Bronchial epithelial cell (primary cell): ENCODE measurements around the gene UNC79. TPM values are rescaled to one million over a fixed set of nuclear protein-coding genes. Genes with fewer than 3 reads are reported as not detected.

Source experiments
- DNase-seq: peaks from one replicate; pipeline ENCODE4 v3.0.0-alpha.2; 2010; ENCODE audit warnings: low read depth
- FAIRE-seq: peaks from 2 replicates; lab custom pipeline; 2011; peaks lifted over from hg19 to GRCh38; lab: Jason Lieb, UNC
- H3K27me3 ChIP-seq: 2 replicates; pipeline ENCODE4 v1.5.1; 2011; ENCODE audit warnings: low read length; ENCODE audit not compliant: control insufficient read depth, insufficient read depth
- H3K36me3 ChIP-seq: 2 replicates; pipeline ENCODE4 v1.5.1; 2011; ENCODE audit warnings: low read length; ENCODE audit not compliant: control insufficient read depth, insufficient read depth
- H3K4me3 ChIP-seq: 2 replicates; pipeline ENCODE4 v1.5.1; 2011; ENCODE audit warnings: mild to moderate bottlenecking, low read depth, low read length, control low read depth
- total RNA-seq: library from RNA; depleted of rRNA; stranded (reverse); fragments of >200 nt; gene quantifications from 2 replicates; pipeline ENCODE4 v1.2.1, GENCODE V29; 2014
- TF ChIP-seq, protein P1 (sequence below): IDR thresholded peaks from 2 replicates; pipeline ENCODE4 v1.5.1; 2011; ENCODE audit warnings: mild to moderate bottlenecking, moderate library complexity, low read length, control low read depth, inconsistent platforms; ENCODE audit not compliant: insufficient read depth, severe bottlenecking

The UNC79 gene
- total RNA-seq, 1 donor from 2014 or later: under 0.01 TPM

DNA sequence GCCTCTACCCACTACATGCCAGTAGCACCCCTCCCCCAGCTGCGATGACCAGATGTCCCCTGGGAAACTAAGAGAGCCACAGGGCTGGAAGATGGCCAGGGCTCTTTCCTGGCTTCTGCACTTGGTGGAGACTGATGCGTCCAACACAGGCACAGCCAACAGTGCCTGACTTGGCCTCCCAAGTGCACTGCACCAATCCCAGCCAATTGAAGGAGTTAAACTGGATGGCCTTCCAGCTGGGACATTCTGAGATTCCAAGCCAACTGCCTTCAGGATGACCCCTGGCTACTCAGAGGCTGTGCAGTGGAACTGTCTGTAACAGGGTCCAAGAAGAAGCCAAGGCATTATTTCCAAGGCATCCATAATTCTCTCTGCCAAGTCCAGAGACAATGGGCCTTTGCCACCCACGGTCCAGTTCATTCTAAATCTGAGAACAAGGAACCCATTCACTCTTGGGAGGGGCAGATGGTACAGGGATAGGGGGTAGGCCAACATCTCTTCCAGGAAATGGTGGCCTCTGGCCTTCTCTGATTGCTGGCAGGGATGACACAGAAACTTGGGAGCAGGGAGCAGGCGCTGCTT lies 322.3 kb downstream of the UNC79 start:
- FAIRE-seq (no peak), DNase-seq (no peak)
- TF ChIP-seq, protein P1, sequence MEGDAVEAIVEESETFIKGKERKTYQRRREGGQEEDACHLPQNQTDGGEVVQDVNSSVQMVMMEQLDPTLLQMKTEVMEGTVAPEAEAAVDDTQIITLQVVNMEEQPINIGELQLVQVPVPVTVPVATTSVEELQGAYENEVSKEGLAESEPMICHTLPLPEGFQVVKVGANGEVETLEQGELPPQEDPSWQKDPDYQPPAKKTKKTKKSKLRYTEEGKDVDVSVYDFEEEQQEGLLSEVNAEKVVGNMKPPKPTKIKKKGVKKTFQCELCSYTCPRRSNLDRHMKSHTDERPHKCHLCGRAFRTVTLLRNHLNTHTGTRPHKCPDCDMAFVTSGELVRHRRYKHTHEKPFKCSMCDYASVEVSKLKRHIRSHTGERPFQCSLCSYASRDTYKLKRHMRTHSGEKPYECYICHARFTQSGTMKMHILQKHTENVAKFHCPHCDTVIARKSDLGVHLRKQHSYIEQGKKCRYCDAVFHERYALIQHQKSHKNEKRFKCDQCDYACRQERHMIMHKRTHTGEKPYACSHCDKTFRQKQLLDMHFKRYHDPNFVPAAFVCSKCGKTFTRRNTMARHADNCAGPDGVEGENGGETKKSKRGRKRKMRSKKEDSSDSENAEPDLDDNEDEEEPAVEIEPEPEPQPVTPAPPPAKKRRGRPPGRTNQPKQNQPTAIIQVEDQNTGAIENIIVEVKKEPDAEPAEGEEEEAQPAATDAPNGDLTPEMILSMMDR: no peak
- Histone ChIP-seq H3K4me3 (no peak overlapping the region), H3K27me3 (no peaks in the 10 kb centered on the region), H3K36me3 (no peaks in the 10 kb centered on the region)

DNA sequence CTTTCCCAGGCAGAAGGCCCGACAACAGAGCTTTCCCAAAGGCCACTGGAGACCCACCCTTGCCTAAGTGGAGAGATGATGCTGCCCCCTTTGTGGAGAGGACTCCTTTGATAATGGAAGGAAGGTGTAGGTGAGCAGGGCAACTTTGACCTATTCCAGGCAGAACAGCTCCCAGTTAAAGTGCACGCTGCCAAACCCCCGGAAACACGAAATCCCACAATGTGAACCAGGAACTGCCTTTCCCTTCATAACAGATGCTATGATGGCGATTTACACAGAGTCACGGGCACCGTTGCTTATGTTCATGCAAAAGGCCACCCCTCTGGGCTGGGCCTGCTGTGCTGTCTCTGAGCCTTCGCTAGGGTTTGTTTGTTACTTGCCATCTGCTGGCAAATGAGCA lies 322.9 kb downstream of the UNC79 start:
- H3K36me3 ChIP-seq: no peaks in the 10 kb centered on the region
- FAIRE-seq: no peak

DNA sequence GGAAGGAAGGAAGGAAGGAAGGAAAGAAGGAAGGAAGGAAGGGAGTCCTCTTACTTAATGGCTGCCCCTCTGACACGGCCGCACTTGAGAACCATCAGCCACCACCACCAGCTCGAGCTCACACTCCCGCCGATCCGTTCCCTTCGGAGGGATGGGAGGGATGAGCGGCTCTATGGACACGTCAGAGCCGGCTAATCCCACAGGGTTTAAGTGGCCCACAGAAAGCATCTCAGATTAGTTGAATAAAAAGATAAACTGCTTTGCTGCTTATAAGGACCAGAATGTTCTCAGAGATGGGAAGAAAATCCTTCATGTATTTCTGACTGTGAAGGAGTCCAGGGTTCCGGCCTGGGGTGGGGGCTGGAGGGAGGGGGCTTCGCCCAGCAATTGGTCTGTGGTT lies 326.5 kb downstream of the UNC79 start:
- Histone ChIP-seq H3K36me3 (no peaks in the 10 kb centered on the region), H3K4me3 (no peak overlapping the region), H3K27me3 (no peaks in the 10 kb centered on the region)
- TF ChIP-seq, protein P1: no peak
- no peak for DNase-seq
- no peak for FAIRE-seq

More for the DNA sequence above, 322.9 kb downstream of the UNC79 start:
- no peaks in the 10 kb centered on the region for H3K27me3 ChIP-seq
- H3K4me3 ChIP-seq: no peak overlapping the region
- TF ChIP-seq, protein P1: no peak
- no peak for DNase-seq

Other genes with a start within 250 kb of the UNC79 start
- gene MOAP1, start 246.0 kb upstream of the UNC79 start, total RNA-seq: 15.8 and 17.2 TPM in 2 replicates
- 11.3 and 14.7 TPM in 2 replicates for gene LYSET, start 245.6 kb upstream of the UNC79 start, total RNA-seq
- gene GON7, start 223.9 kb upstream of the UNC79 start, total RNA-seq: 11.6 and 14.5 TPM in 2 replicates
- gene UBR7, start 223.7 kb upstream of the UNC79 start, total RNA-seq: 7.9 and 20.7 TPM in 2 replicates
- 20.3 and 22.8 TPM in 2 replicates for gene BTBD7, start 97.9 kb upstream of the UNC79 start, total RNA-seq
- gene COX8C, start 83.8 kb upstream of the UNC79 start, total RNA-seq: not detected in 2 replicates